ACC112 (cell line): ENCODE data around the gene HOXB3.
A peak's percentile ranks its signal among the peaks of the same experiment; 100 is the strongest.

Experiments used
- H2AFZ ChIP-seq: fragments of 200-600 bp; sonication (generic); one replicate; pipeline ENCODE4 v1.6.0; 2017; ENCODE audit warnings: antibody characterized with exemption, low read length; ENCODE audit not compliant: unreplicated experiment
- H3K27ac ChIP-seq: fragments of 200-600 bp; sonication (generic); 2 replicates; pipeline ENCODE4 v1.5.1; 2014; ENCODE audit warnings: low read depth, mild to moderate bottlenecking, antibody characterized with exemption, low read length, moderate library complexity
- H3K27me3 ChIP-seq: fragments of 200-600 bp; sonication (generic); 2 replicates; pipeline ENCODE4 v1.6.1; 2014; ENCODE audit warnings: mild to moderate bottlenecking, antibody characterized with exemption, low read length, moderate library complexity, mixed read lengths; ENCODE audit not compliant: insufficient read depth
- H3K36me3 ChIP-seq: fragments of 200-600 bp; sonication (generic); 2 replicates; pipeline ENCODE4 v1.6.1; 2016; ENCODE audit warnings: mild to moderate bottlenecking, antibody characterized with exemption, low read length, moderate library complexity, mixed read lengths; ENCODE audit not compliant: insufficient read depth
- H3K4me1 ChIP-seq: fragments of 200-600 bp; sonication (generic); one replicate; pipeline ENCODE4 v1.6.1; 2016; ENCODE audit warnings: low read length, mixed read lengths; ENCODE audit not compliant: insufficient read depth, unreplicated experiment, control insufficient read depth
- H3K4me3 ChIP-seq: fragments of 200-600 bp; sonication (generic); 2 replicates; pipeline ENCODE4 v1.5.1; 2014; ENCODE audit warnings: mild to moderate bottlenecking, low read depth, low read length
- H3K79me2 ChIP-seq: fragments of 200-600 bp; sonication (generic); one replicate; pipeline ENCODE4 v1.6.0; 2016; ENCODE audit warnings: low read length; ENCODE audit not compliant: control insufficient read depth, unreplicated experiment, insufficient read depth

Gene HOXB3

GRCh38 chr17:48595278-48595999 is 5.4 kb upstream of the HOXB3 start:
- Histone ChIP-seq H3K79me2 (no peaks in the 10 kb centered on the region), H3K4me1 (no peaks in the 10 kb centered on the region), H3K27ac (no peak overlapping the region), H2AFZ (no peak overlapping the region), H3K4me3 (no peak overlapping the region), H3K36me3 (no peaks in the 10 kb centered on the region), H3K27me3 (peaks cover 99% of the 10 kb centered on the region)

- Histone ChIP-seq H2AFZ (no peak overlapping the region), H3K4me1 (no peaks in the 10 kb centered on the region), H3K4me3 (no peak overlapping the region), H3K27ac (no peak overlapping the region), H3K79me2 (no peaks in the 10 kb centered on the region), H3K36me3 (no peaks in the 10 kb centered on the region), H3K27me3 (peaks cover 99% of the 10 kb centered on the region)
Measured at GRCh38 chr17:48594538-48595277, 4.7 kb upstream of the HOXB3 start.

- no peak overlapping the region for H3K27ac ChIP-seq
- H3K4me1 ChIP-seq = no peaks in the 10 kb centered on the region
- H3K79me2 ChIP-seq = no peaks in the 10 kb centered on the region
- peaks cover 99% of the 10 kb centered on the region for H3K27me3 ChIP-seq
- no peaks in the 10 kb centered on the region for H3K36me3 ChIP-seq
- H2AFZ ChIP-seq = no peak overlapping the region
- H3K4me3 ChIP-seq = peak overlapping the region; percentile 39; the same call in 1 of the 2 replicates
Measured at GRCh38 chr17:48593840-48594537, 3.9 kb upstream of the HOXB3 start.

- H2AFZ ChIP-seq = no peak within 1 kb of the TSS
- no peaks in the 10 kb centered on the region for H3K36me3 ChIP-seq
- H3K27me3 ChIP-seq = peaks cover 99% of the 10 kb centered on the region
- H3K4me1 ChIP-seq = no peaks in the 10 kb centered on the region
- H3K27ac ChIP-seq = no peak within 1 kb of the TSS
- H3K4me3 ChIP-seq = peak within 1 kb of the TSS; percentile 40
- H3K79me2 ChIP-seq = no peaks in the 10 kb centered on the region
Measured at GRCh38 chr17:48593126-48593829, 3.2 kb upstream of the HOXB3 start, which contains the start of gene HOXB5. HOXB5 (minus strand) TSS chr17:48593779; CDS start chr17:48593682, 97 bp downstream.

- Histone ChIP-seq H3K27ac (no peak overlapping the region), H3K4me3 (no peak overlapping the region), H3K4me1 (no peaks in the 10 kb centered on the region), H3K27me3 (peaks cover 99% of the 10 kb centered on the region), H2AFZ (no peak overlapping the region), H3K36me3 (no peaks in the 10 kb centered on the region), H3K79me2 (no peaks in the 10 kb centered on the region)
Measured at GRCh38 chr17:48592577-48592976, 2.5 kb upstream of the HOXB3 start.

- Histone ChIP-seq H3K4me3 (no peak overlapping the region), H3K4me1 (no peaks in the 10 kb centered on the region), H3K79me2 (no peaks in the 10 kb centered on the region), H2AFZ (no peak overlapping the region), H3K27me3 (peaks cover 99% of the 10 kb centered on the region), H3K27ac (no peak overlapping the region), H3K36me3 (no peaks in the 10 kb centered on the region)
Measured at GRCh38 chr17:48592057-48592514, 2.0 kb upstream of the HOXB3 start.

GRCh38 chr17:48591255-48592056 is 1.4 kb upstream of the HOXB3 start:
- no peak overlapping the region for H3K27ac ChIP-seq
- H3K36me3 ChIP-seq = no peaks in the 10 kb centered on the region
- no peaks in the 10 kb centered on the region for H3K4me1 ChIP-seq
- H3K4me3 ChIP-seq = no peak overlapping the region
- H3K79me2 ChIP-seq = no peaks in the 10 kb centered on the region
- peaks cover 99% of the 10 kb centered on the region for H3K27me3 ChIP-seq
- H2AFZ ChIP-seq = no peak overlapping the region

- Histone ChIP-seq H3K4me3 (no peak overlapping the region), H3K79me2 (no peaks in the 10 kb centered on the region), H2AFZ (no peak overlapping the region), H3K4me1 (no peaks in the 10 kb centered on the region), H3K27ac (no peak overlapping the region), H3K27me3 (peaks cover 99% of the 10 kb centered on the region), H3K36me3 (no peaks in the 10 kb centered on the region)
Measured at GRCh38 chr17:48590607-48591161, 643 bp upstream of the HOXB3 start.

- H3K79me2 ChIP-seq = no peaks in the 10 kb centered on the region
- no peak overlapping the region for H3K27ac ChIP-seq
- peaks cover 94% of the 10 kb centered on the region for H3K27me3 ChIP-seq
- H2AFZ ChIP-seq = no peak overlapping the region
- H3K4me1 ChIP-seq = no peaks in the 10 kb centered on the region
- no peaks in the 10 kb centered on the region for H3K36me3 ChIP-seq
- H3K4me3 ChIP-seq = no peak overlapping the region
Measured at GRCh38 chr17:48589060-48589830, 796 bp downstream of the HOXB3 start.
